Heart left ventricle (tissue), 16 donors: ENCODE results near the gene AEBP2. TPM values are rescaled to one million over a fixed set of nuclear protein-coding genes. Genes with fewer than 3 reads are reported as not detected.

Experiments used
- ATAC-seq, 4 donors: fragments of 200-7000 bp; cut with Tn5 transposase; one replicate each; pipeline ENCODE4 v1.9.1; 2020 to 2022; ENCODE audit warnings: moderate library complexity in 4 of 4, mild to moderate bottlenecking in 3 of 4, moderate number of reproducible peaks in 1 of 4
- DNase-seq, 5 donors: peaks; one replicate each; pipeline ENCODE4 v3.0.0-alpha.2; 2020
- H3K27ac ChIP-seq, 12 donors: fragments of 200-600 bp; sonication (generic) in 4 of 12; one replicate each; pipeline versions ENCODE4 v1.5.0 to v1.8.0; 2016 to 2022; ENCODE audit warnings: mild to moderate bottlenecking in 2 of 12
- H3K27me3 ChIP-seq, 9 donors: fragments of 200-600 bp; sonication (generic) in 2 of 9; one replicate each; pipeline versions ENCODE4 v1.5.1 to v1.8.0; 2016 to 2022; ENCODE audit warnings: mild to moderate bottlenecking in 3 of 9
- H3K36me3 ChIP-seq, 9 donors: fragments of 200-600 bp; sonication (generic) in 2 of 9; one replicate each; pipeline versions ENCODE4 v1.5.0 to v1.8.0; 2018 to 2022; ENCODE audit warnings: mild to moderate bottlenecking in 2 of 9
- H3K4me1 ChIP-seq, 12 donors: fragments of 200-600 bp; sonication (generic) in 4 of 12; one replicate each; pipeline versions ENCODE4 v1.5.0 to v1.8.0; 2016 to 2022; ENCODE audit warnings: mild to moderate bottlenecking in 3 of 12
- H3K4me3 ChIP-seq, 12 donors: fragments of 200-600 bp; sonication (generic) in 4 of 12; one replicate each; pipeline versions ENCODE4 v1.5.0 to v1.8.0; 2017 to 2022; ENCODE audit warnings: mild to moderate bottlenecking in 9 of 12, moderate library complexity in 4 of 12
- H3K9me3 ChIP-seq, 12 donors: fragments of 200-600 bp; sonication (generic) in 4 of 12; one replicate each; pipeline versions ENCODE4 v1.5.0 to v1.8.0; 2016 to 2022; ENCODE audit warnings: mild to moderate bottlenecking in 1 of 12
- POLR2A ChIP-seq, 2 donors: fragments of 450-650 bp; IDR thresholded peaks; one replicate each; pipeline ENCODE4 v1.6.1; 2017; ENCODE audit warnings: antibody characterized with exemption in 2 of 2, mild to moderate bottlenecking in 2 of 2, moderate library complexity in 2 of 2
- WGBS, 4 donors: extraction: QIAGEN DNeasy Blood & Tissue Kit in 2 of 4; methylation state at CpG; one replicate each; pipeline versions ENCODE4 v1.1.5 to v1.1.7; 2013 to 2018; 5-methylcytosine and 5-hydroxymethylcytosine counted together
- intact Hi-C, 10 donors: fragments of 100-400 bp; cut with DNase I; formaldehyde crosslinking; loops; one replicate each; pipeline versions ENCODE4 v1.11.1 to v1.14.2; 2022
- polyA plus RNA-seq, 2 donors: library from polyadenylated mRNA; stranded (reverse); fragments of 200-250 nt; gene quantifications; one replicate each; pipeline ENCODE4 v1.2.3, GENCODE V29; 2013
- total RNA-seq, 9 donors: library from RNA; depleted of rRNA in 2 of 9; stranded (reverse); fragments of >200 nt in 2 of 9; fragmentation: NEBNext Ultra II Directional in 3 of 9; extraction: Animal tissue kit (Norgen Biotek cat#: 25700) in 3 of 9; gene quantifications; one replicate each; pipeline versions ENCODE4 v1.1.0 to v1.2.4, GENCODE V29; 2016 to 2023
- TF ChIP-seq, protein P1 (sequence below), 12 donors: fragments of 200-600 bp; sonication (generic) in 4 of 12; IDR thresholded peaks; one replicate each; pipeline versions ENCODE4 v1.5.0 to v1.8.0; 2018 to 2022; ENCODE audit warnings: antibody characterized with exemption in 12 of 12, mild to moderate bottlenecking in 5 of 12
- donor health status: ischemic (EF 13 %, LVEDD 7.1; RV severe dilation, severe dysfunction).
- donor health status: healthy with polysubstance abuse.
- donor health status: DM: no; HTN: yes; CAD: no.
- donor health status: DM: no; HTN: no; CAD: no.
- donor health status: ischemic (EF 25% LVEDD 6.9; RV normal size, moderate dysfunction).
- donor health status: ischemic (EF 25% LVEDD 5.7; RV mildly dilated, moderate dysfunction).
- donor health status: healthy.
- donor health status: DM: yes; HTN: yes; CAD: no.
- donor health status: ischemic (EF 35%, LVEDD 5.7; RV mildly dilated, moderate dysfunction).
- donor health status: nonischemic (EF 11% LVEDD 7.7; RV severe dilation, severe dysfunction).
- donor health status: DM: yes; HTN: yes; CAD: no.
- donor health status: PGD.
- donor health status: ischemic (EF 29% LVEDD 5.4; RV normal size, mild dysfunction).
- donor health status: nonischemic (EF 23%, LVEDD 6.1; RV moderate dilation, normal function).

AEBP2 gene
- total and polyA plus RNA-seq, 11 donors = 7.6 to 36.5 (median 22.1) TPM

DNA sequence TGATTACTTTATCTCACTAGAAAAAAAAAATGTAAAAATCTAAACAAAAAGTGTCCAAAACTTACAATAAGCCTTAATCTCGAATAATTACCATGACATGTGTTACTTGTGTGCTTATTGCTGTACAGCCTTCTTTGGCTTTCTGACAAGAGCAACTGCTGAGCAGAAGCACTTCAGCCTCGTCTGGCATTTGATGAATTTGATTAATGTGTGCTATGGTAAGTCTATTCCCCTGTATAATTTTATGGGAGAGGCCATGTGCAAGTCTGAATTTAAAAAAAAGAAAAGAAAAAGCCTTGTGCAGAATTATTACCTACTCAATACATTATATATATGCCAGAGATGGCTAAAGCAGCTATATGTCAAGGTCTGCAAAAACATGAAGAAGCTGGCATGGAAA is 113.9 kb downstream of the AEBP2 start:
- Histone ChIP-seq H3K4me1 (peaks cover 0 to 15% (median 3%) of the 10 kb centered on the region in 12 donors), H3K27me3 (no peaks in the 10 kb centered on the region), H3K36me3 (no peaks in the 10 kb centered on the region), H3K27ac (no peak overlapping the region), H3K9me3 (no peaks in the 10 kb centered on the region), H3K4me3 (no peak overlapping the region)
- no peak for ATAC-seq
- TF ChIP-seq POLR2A (IDR thresholded peaks at IDR 0.05) = no peak
- TF ChIP-seq, protein P1, sequence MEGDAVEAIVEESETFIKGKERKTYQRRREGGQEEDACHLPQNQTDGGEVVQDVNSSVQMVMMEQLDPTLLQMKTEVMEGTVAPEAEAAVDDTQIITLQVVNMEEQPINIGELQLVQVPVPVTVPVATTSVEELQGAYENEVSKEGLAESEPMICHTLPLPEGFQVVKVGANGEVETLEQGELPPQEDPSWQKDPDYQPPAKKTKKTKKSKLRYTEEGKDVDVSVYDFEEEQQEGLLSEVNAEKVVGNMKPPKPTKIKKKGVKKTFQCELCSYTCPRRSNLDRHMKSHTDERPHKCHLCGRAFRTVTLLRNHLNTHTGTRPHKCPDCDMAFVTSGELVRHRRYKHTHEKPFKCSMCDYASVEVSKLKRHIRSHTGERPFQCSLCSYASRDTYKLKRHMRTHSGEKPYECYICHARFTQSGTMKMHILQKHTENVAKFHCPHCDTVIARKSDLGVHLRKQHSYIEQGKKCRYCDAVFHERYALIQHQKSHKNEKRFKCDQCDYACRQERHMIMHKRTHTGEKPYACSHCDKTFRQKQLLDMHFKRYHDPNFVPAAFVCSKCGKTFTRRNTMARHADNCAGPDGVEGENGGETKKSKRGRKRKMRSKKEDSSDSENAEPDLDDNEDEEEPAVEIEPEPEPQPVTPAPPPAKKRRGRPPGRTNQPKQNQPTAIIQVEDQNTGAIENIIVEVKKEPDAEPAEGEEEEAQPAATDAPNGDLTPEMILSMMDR (IDR thresholded peaks at IDR 0.05) = no peak
- no peak for DNase-seq
- 40 to 50% (median 44%) methylated on average over 2 of the region's 2 CpGs for WGBS, 4 donors
- intact Hi-C loops = loop anchor here in 1 of 10 donors (5.0 kb wide), 1 partner anchor 1121 kb away; no protein-coding TSS in a partner anchor

DNA sequence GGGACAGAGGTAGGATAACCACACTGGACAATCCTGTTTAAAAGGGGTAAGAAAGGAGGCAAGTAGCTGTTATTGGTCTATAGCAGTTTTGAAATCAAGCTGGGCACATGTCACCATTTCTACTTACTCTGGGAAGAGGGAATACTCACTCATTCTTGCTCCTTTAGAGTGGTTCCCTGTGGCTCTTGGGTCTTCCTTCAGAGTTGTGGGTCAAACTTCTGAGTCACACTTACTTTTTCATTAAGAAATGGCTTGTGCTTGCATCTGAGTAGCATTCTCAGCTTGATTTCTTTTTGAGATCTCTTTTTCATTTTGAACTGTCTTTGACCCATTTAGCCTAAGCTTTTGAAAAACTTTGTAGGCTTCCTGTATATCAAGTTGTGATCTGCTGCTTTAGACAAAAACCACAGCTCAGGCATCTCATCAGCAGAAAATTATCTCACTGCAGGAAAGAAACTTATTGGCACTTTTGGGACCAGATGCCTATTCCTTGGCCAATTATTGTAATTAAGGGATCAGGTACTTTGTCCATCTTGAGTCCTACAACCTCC is 122.2 kb downstream of the AEBP2 start:
- TF ChIP-seq POLR2A (IDR thresholded peaks at IDR 0.05) = no peak
- TF ChIP-seq, protein P1 (IDR thresholded peaks at IDR 0.05) = no peak
- Histone ChIP-seq H3K36me3 (peaks cover 0 to 5% (median 0%) of the 10 kb centered on the region in 9 donors), H3K27me3 (no peaks in the 10 kb centered on the region), H3K4me1 (no peaks in the 10 kb centered on the region), H3K9me3 (no peaks in the 10 kb centered on the region), H3K27ac (no peak overlapping the region), H3K4me3 (no peak overlapping the region)
- DNase-seq (no peak), ATAC-seq (no peak)
- intact Hi-C loops = no loop called here
